H1 (cell line): ENCODE results near the gene BEAN1. TPM values are rescaled to one million over a fixed set of nuclear protein-coding genes. Genes with fewer than 3 reads are reported as not detected.

Source experiments
- CTCF ChIA-PET: fragments of 300-600 bp; sonication (Branson Sonifier 250); formaldehyde crosslinking; loops from one replicate; lab custom pipeline; 2021; ENCODE audit not compliant: partially characterized antibody; lab: Charles Lee
- POLR2A ChIA-PET: fragments of 300-600 bp; sonication (Branson Sonifier 250); formaldehyde crosslinking; loops from one replicate; lab custom pipeline; 2021; ENCODE audit warnings: inconsistent platforms; ENCODE audit not compliant: partially characterized antibody; lab: Charles Lee
- DNase-seq, 2 experiments: peaks; one replicate each; pipeline versions ENCODE4 v3.0.0 to v3.0.0-alpha.2; 2010 to 2022; ENCODE audit warnings: low spot score in 2 of 2, low read depth in 1 of 2, mixed read lengths in 1 of 2
- FAIRE-seq: peaks from 2 replicates; lab custom pipeline; 2011; peaks lifted over from hg19 to GRCh38; lab: Jason Lieb, UNC
- H2AFZ ChIP-seq: 2 replicates; pipeline ENCODE4 v1.8.1; 2012; ENCODE audit warnings: low read length, inconsistent platforms
- H2AK5ac ChIP-seq: 2 replicates; pipeline ENCODE4 v1.6.1; 2013; ENCODE audit warnings: low read depth, low read length
- H2BK120ac ChIP-seq: replicated peaks from 2 replicates; pipeline ENCODE3; 2013; ENCODE audit warnings: low read depth, low read length, inconsistent platforms
- H2BK12ac ChIP-seq: 2 replicates; pipeline ENCODE4 v1.6.1; 2013; ENCODE audit warnings: low read depth, low read length
- H2BK15ac ChIP-seq: 2 replicates; pipeline ENCODE4 v1.6.1; 2013; ENCODE audit warnings: low read length
- H2BK20ac ChIP-seq: 2 replicates; pipeline ENCODE4 v1.6.1; 2013; ENCODE audit warnings: low read length
- H2BK5ac ChIP-seq: 2 replicates; pipeline ENCODE4 v1.6.1; 2013; ENCODE audit warnings: low read depth, low read length
- H3K14ac ChIP-seq: 2 replicates; pipeline ENCODE4 v1.6.1; 2013; ENCODE audit warnings: inconsistent platforms; ENCODE audit not compliant: insufficient read length
- H3K18ac ChIP-seq: 2 replicates; pipeline ENCODE4 v1.6.1; 2013; ENCODE audit warnings: low read length; ENCODE audit errors: extremely low read depth
- H3K23ac ChIP-seq: 2 replicates; pipeline ENCODE4 v1.6.1; 2013; ENCODE audit warnings: inconsistent platforms; ENCODE audit not compliant: insufficient read length
- H3K23me2 ChIP-seq: 2 replicates; pipeline ENCODE4 v1.6.1; 2013; ENCODE audit warnings: low read depth, low read length
- H3K27ac ChIP-seq: 2 replicates; pipeline ENCODE4 v1.6.1; 2011; ENCODE audit warnings: low read depth, low read length, inconsistent platforms
- H3K27me3 ChIP-seq, 4 experiments: replicated peaks in 1 of 4; 1 replicate in 1 of 4; 2 replicates in 3 of 4; pipeline versions ENCODE4 v1.6.1 to v1.8.1; 2011 to 2013; ENCODE audit warnings: low read length in 3 of 4, mild to moderate bottlenecking in 3 of 4, inconsistent platforms in 2 of 4, mixed read lengths in 2 of 4, moderate library complexity in 1 of 4; ENCODE audit not compliant: control insufficient read depth in 3 of 4, insufficient read depth in 3 of 4; ENCODE audit errors: extremely low read depth in 1 of 4
- H3K36me3 ChIP-seq, 4 experiments: 2 replicates each; pipeline versions ENCODE4 v1.6.1 to v1.8.1; 2011 to 2013; ENCODE audit warnings: mild to moderate bottlenecking in 4 of 4, low read length in 3 of 4, moderate library complexity in 2 of 4, control low read depth in 1 of 4, inconsistent platforms in 1 of 4; ENCODE audit not compliant: insufficient read depth in 4 of 4, control insufficient read depth in 2 of 4
- H3K4ac ChIP-seq: replicated peaks from 2 replicates; pipeline ENCODE3; 2013; ENCODE audit warnings: low read length, low read depth, mixed read lengths, inconsistent platforms; ENCODE audit not compliant: insufficient read length
- H3K4me1 ChIP-seq, 4 experiments: replicated peaks in 1 of 4; 1 replicate in 1 of 4; 2 replicates in 3 of 4; pipeline versions ENCODE4 v1.6.1 to v1.8.1; 2011 to 2013; ENCODE audit warnings: low read length in 3 of 4, inconsistent platforms in 2 of 4, mixed read lengths in 1 of 4; ENCODE audit not compliant: insufficient read depth in 4 of 4, control insufficient read depth in 3 of 4
- H3K4me2 ChIP-seq, 2 experiments: 2 replicates each; pipeline versions ENCODE4 v1.6.1 to v1.8.1; 2011 to 2013; ENCODE audit warnings: low read depth in 2 of 2, low read length in 2 of 2, control low read depth in 1 of 2, inconsistent platforms in 1 of 2, mild to moderate bottlenecking in 1 of 2; ENCODE audit not compliant: insufficient read depth in 1 of 2
- H3K4me3 ChIP-seq, 4 experiments: fragments of 200-600, 300-600 bp in 1 of 4; sonication (generic), shearing (Covaris generic), sonication (Bioruptor Twin) in 1 of 4; 2 replicates each; pipeline versions ENCODE4 v1.5.1 to v1.8.1; 2011 to 2016; ENCODE audit warnings: low read length in 4 of 4, low read depth in 3 of 4, control low read depth in 2 of 4, inconsistent platforms in 2 of 4, mild to moderate bottlenecking in 2 of 4, mixed read lengths in 1 of 4, moderate library complexity in 1 of 4; ENCODE audit not compliant: insufficient read depth in 2 of 4; ENCODE audit errors: extremely low read depth in 1 of 4
- H3K56ac ChIP-seq: replicated peaks from 2 replicates; pipeline ENCODE3; 2013; ENCODE audit warnings: low read depth, mild to moderate bottlenecking, mixed read lengths, low read length, inconsistent platforms; ENCODE audit not compliant: insufficient read length
- H3K79me1 ChIP-seq: 2 replicates; pipeline ENCODE4 v1.6.1; 2013; ENCODE audit warnings: low read depth, low read length, control low read depth
- H3K79me2 ChIP-seq, 2 experiments: 2 replicates each; pipeline versions ENCODE4 v1.6.1 to v1.8.1; 2012 to 2013; ENCODE audit warnings: low read length in 2 of 2, mild to moderate bottlenecking in 2 of 2, inconsistent platforms in 1 of 2; ENCODE audit not compliant: insufficient read depth in 2 of 2, control insufficient read depth in 1 of 2
- H3K9ac ChIP-seq, 4 experiments: replicated peaks in 1 of 4; 1 replicate in 1 of 4; 2 replicates in 3 of 4; pipeline versions ENCODE4 v1.6.1 to v1.8.1; 2011 to 2013; ENCODE audit warnings: low read depth in 3 of 4, low read length in 3 of 4, control low read depth in 2 of 4, mild to moderate bottlenecking in 2 of 4, moderate library complexity in 2 of 4, inconsistent platforms in 1 of 4; ENCODE audit errors: extremely low read depth in 1 of 4
- H3K9me3 ChIP-seq, 2 experiments: 2 replicates each; pipeline versions ENCODE4 v1.6.1 to v1.8.1; 2012 to 2013; ENCODE audit warnings: mild to moderate bottlenecking in 2 of 2, moderate library complexity in 2 of 2, control low read depth in 1 of 2, inconsistent platforms in 1 of 2, low read depth in 1 of 2, low read length in 1 of 2, mixed read lengths in 1 of 2; ENCODE audit not compliant: insufficient read depth in 2 of 2
- H4K20me1 ChIP-seq, 2 experiments: replicated peaks in 1 of 2; 2 replicates each; pipeline versions ENCODE3 to v1.8.1; 2011 to 2013; ENCODE audit warnings: inconsistent platforms in 2 of 2, low read length in 2 of 2, mild to moderate bottlenecking in 1 of 2; ENCODE audit not compliant: insufficient read depth in 2 of 2, control insufficient read depth in 1 of 2
- H4K5ac ChIP-seq: 2 replicates; pipeline ENCODE4 v1.6.1; 2013; ENCODE audit warnings: low read length, low read depth, mixed read lengths, inconsistent platforms; ENCODE audit not compliant: insufficient read length
- H4K8ac ChIP-seq: 2 replicates; pipeline ENCODE4 v1.8.0; 2013; ENCODE audit warnings: mild to moderate bottlenecking, moderate library complexity, low read length, inconsistent platforms; ENCODE audit not compliant: insufficient read depth; ENCODE audit errors: extremely low read depth
- H4K91ac ChIP-seq: replicated peaks from 2 replicates; pipeline ENCODE3; 2013; ENCODE audit warnings: low read length, mixed read lengths, inconsistent platforms; ENCODE audit not compliant: insufficient read length
- POLR2AphosphoS5 ChIP-seq: IDR thresholded peaks from 2 replicates; pipeline ENCODE4 v1.6.1; 2011; ENCODE audit warnings: low read depth, low read length
- WGBS, 2 experiments: shearing (Covaris generic) in 1 of 2; methylation state at CpG; one replicate each; pipeline versions ENCODE4 v1.1.6 to v1.1.7; 2013 to 2015; ENCODE audit warnings: low lambda C conversion rate in 2 of 2, mixed read lengths in 2 of 2, inconsistent platforms in 1 of 2, low coverage in 1 of 2, missing lambda C conversion rate in 1 of 2; ENCODE audit not compliant: insufficient replicate concordance in 2 of 2, insufficient coverage in 1 of 2, insufficient read length in 1 of 2; ENCODE audit errors: extremely low coverage in 1 of 2, missing lambda C conversion rate in 1 of 2; 5-methylcytosine and 5-hydroxymethylcytosine counted together
- polyA plus RNA-seq, 7 experiments: library from polyadenylated mRNA; depleted of rRNA in 3 of 7; stranded (reverse) in 5 of 7; unstranded in 2 of 7; fragments of >200 nt in 5 of 7; fragments of 200-250 nt in 2 of 7; gene quantifications; 1 replicate in 5 of 7; 2 replicates in 1 of 7; 4 replicates in 1 of 7; pipeline versions ENCODE4 v1.2.1 to v1.2.3, GENCODE V29; 2011 to 2013; ENCODE audit warnings: missing spikeins in 2 of 7, mixed read lengths in 2 of 7
- total RNA-seq: library from RNA; stranded (reverse); fragmentation: NEBNext Ultra II Directional; extraction: Animal tissue kit (Norgen Biotek cat#: 25700); gene quantifications from 2 replicates; pipeline ENCODE4 v1.2.1, GENCODE V29; 2021

BEAN1 gene
- total and polyA plus RNA-seq, 2 of the 8 experiments (the other 6 are each of a cell fraction or from before 2014, with no cell fraction given), result 0.08 TPM; not detected in 1

GRCh38 chr16:66395806-66396555, 31.1 kb upstream of the BEAN1 start:
- H4K20me1 ChIP-seq, result no peaks in the 10 kb centered on the region
- H2AK5ac ChIP-seq, result 0 out of 2 replicates have a peak overlapping the region, but pooled peaks have one; percentile 48
- H4K8ac ChIP-seq, result no peak overlapping the region
- no peaks in the 10 kb centered on the region; a peak in 1 of 7 replicates for H3K27me3 ChIP-seq
- no peak overlapping the region for H4K5ac ChIP-seq
- WGBS, 2 experiments, result 89% methylated on average over 7 of the region's 7 CpGs; no CpG with 5 or more reads in 1 of the 2 experiments
- DNase-seq, result no peak
- peaks cover 0 to 4% (median 1%) of the 10 kb centered on the region in 4 experiments; a peak in 2 of 7 replicates for H3K4me1 ChIP-seq
- no peak overlapping the region for H2BK12ac ChIP-seq
- H2BK20ac ChIP-seq, result no peak overlapping the region
- no peak overlapping the region for H2AFZ ChIP-seq
- H3K4me3 ChIP-seq, result no peak overlapping the region
- no peak overlapping the region for H3K27ac ChIP-seq
- no peaks in the 10 kb centered on the region for H3K9me3 ChIP-seq
- H3K18ac ChIP-seq, result no peak overlapping the region
- no peak overlapping the region for H3K56ac ChIP-seq
- H3K14ac ChIP-seq, result no peak overlapping the region
- no peaks in the 10 kb centered on the region for H3K23me2 ChIP-seq
- no peak overlapping the region for H2BK15ac ChIP-seq
- H3K79me1 ChIP-seq, result no peaks in the 10 kb centered on the region; the same call in 1 of the 2 replicates
- no peak overlapping the region for H2BK120ac ChIP-seq
- ChIA-PET CTCF (interaction anchor here (0.8 to 1.9 kb wide), 5 partner anchors 11 to 193 kb away, joined by 3 to 9 read pairs (median 4); no protein-coding TSS in a partner anchor), POLR2A (no interaction called here)
- H2BK5ac ChIP-seq, result no peak overlapping the region
- no peaks in the 10 kb centered on the region for H3K36me3 ChIP-seq
- no peak overlapping the region for H4K91ac ChIP-seq
- H3K79me2 ChIP-seq, result no peaks in the 10 kb centered on the region
- H3K23ac ChIP-seq, result no peak overlapping the region
- FAIRE-seq, result no peak
- H3K4me2 ChIP-seq, result no peak overlapping the region
- no peak overlapping the region for H3K9ac ChIP-seq
- H3K4ac ChIP-seq, result no peak overlapping the region
- no peak for TF ChIP-seq POLR2AphosphoS5
